Measurements from ENCODE around the gene APOLD1. TPM values are rescaled to one million over a fixed set of nuclear protein-coding genes. Genes with fewer than 3 reads are reported as not detected.
A peak's percentile ranks its signal among the peaks of the same experiment; 100 is the strongest.

Gene APOLD1
- polyA plus RNA-seq, 2 of the 4 experiments (the other 2 are of a cell fraction), result 0.44 to 1.3 TPM

DNA sequence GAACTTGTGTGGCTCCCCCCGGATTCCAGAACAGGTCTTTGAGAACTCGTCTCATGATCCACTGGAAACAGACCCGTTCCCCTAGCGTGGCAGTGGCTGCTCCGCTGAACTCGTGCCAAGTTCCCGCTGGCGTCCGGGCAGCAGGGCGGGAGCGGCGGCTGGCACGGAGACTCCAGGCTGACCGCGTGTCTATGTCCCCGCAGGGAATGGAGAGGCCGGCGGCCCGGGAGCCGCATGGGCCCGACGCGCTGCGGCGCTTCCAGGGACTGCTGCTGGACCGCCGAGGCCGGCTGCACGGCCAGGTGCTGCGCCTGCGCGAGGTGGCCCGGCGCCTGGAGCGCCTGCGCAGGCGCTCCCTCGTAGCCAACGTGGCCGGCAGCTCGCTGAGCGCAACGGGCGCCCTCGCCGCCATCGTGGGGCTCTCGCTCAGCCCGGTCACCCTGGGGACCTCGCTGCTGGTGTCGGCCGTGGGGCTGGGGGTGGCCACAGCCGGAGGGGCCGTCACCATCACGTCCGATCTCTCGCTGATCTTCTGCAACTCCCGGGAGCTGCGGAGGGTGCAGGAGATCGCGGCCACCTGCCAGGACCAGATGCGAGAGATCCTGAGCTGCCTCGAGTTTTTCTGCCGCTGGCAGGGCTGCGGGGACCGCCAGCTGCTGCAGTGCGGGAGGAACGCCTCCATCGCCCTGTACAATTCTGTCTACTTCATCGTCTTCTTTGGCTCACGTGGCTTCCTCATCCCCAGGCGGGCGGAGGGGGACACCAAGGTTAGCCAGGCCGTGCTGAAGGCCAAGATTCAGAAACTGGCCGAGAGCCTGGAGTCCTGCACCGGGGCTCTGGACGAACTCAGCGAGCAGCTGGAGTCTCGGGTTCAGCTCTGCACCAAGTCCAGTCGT lies 1.5 kb downstream of the APOLD1 start:
- peak overlapping the region; percentile 85 to 94 for H3K27ac ChIP-seq
- H3K9me3 ChIP-seq, result no peaks in the 10 kb centered on the region
- peak; percentile 87 to 91 for DNase-seq (ENCODE audit: low read depth in 1 of 2, low spot score in 1 of 2)
- ATAC-seq, result peak; percentile 90 to 94
- POLR2A ChIA-PET, result interaction anchor here (0.6 to 1.8 kb wide), 18 partner anchors 12 to 426 kb away, joined by 3 to 18 read pairs (median 4); partner anchors contain the start of genes EMP1 and GPRC5A
- CTCF ChIA-PET, result interaction anchor here (1.0 to 5.6 kb wide), 17 partner anchors 12 to 212 kb away, joined by 3 to 80 read pairs (median 11); partner anchors contain the start of genes DDX47 and GPRC5A
- peak overlapping the region; percentile 44 for H3K4me3 ChIP-seq
- FAIRE-seq, result no peak
- peaks cover 35% of the 10 kb centered on the region for H3K4me1 ChIP-seq
- H3K4me2 ChIP-seq, result peak overlapping the region; percentile 79
- WGBS (ENCODE audit: missing lambda C conversion rate), result 20% methylated on average over 33 of the region's 80 CpGs
- TF ChIP-seq EHF (CRISPR knock-in tag; IDR thresholded peaks at IDR 0.05), result peak; percentile 52
- peak; percentile 67; the same call in 1 of the 2 replicates for TF ChIP-seq ZSCAN20 (CRISPR knock-in tag; IDR thresholded peaks at IDR 0.05)
- peak; percentile 71 to 93 for TF ChIP-seq JUN (IDR thresholded peaks at IDR 0.05)
- TF ChIP-seq CHD2 (IDR thresholded peaks at IDR 0.05; ENCODE audit: low read length, partially characterized antibody), result no peak
- TF ChIP-seq NFE2L2 (conservative IDR thresholded peaks at IDR 0.05; ENCODE audit: low read length), result no peak
- TF ChIP-seq BCL3 (IDR thresholded peaks at IDR 0.05), result peak; percentile 86; the same call in 2 of the 3 replicates
- TF ChIP-seq ZFP36 (IDR thresholded peaks at IDR 0.05; ENCODE audit: borderline replicate concordance, partially characterized antibody), result no peak
- TF ChIP-seq, protein P1, sequence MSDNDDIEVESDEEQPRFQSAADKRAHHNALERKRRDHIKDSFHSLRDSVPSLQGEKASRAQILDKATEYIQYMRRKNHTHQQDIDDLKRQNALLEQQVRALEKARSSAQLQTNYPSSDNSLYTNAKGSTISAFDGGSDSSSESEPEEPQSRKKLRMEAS (IDR thresholded peaks at IDR 0.05), result peak; percentile 98
- peak; percentile 89 for TF ChIP-seq POLR2A (IDR thresholded peaks at IDR 0.05; ENCODE audit: low read length)
- TF ChIP-seq CTCF (IDR thresholded peaks at IDR 0.05), result no peak
- TF ChIP-seq TP53 (CRISPR knock-in tag; IDR thresholded peaks at IDR 0.05), result peak; percentile 80
- no peak for TF ChIP-seq POLR2AphosphoS2 (conservative IDR thresholded peaks at IDR 0.05; ENCODE audit: low read length)
- TF ChIP-seq USF2 (IDR thresholded peaks at IDR 0.05), result 0 out of 2 replicates have a peak, but pooled peaks have one; percentile 20
- TF ChIP-seq, protein P2, sequence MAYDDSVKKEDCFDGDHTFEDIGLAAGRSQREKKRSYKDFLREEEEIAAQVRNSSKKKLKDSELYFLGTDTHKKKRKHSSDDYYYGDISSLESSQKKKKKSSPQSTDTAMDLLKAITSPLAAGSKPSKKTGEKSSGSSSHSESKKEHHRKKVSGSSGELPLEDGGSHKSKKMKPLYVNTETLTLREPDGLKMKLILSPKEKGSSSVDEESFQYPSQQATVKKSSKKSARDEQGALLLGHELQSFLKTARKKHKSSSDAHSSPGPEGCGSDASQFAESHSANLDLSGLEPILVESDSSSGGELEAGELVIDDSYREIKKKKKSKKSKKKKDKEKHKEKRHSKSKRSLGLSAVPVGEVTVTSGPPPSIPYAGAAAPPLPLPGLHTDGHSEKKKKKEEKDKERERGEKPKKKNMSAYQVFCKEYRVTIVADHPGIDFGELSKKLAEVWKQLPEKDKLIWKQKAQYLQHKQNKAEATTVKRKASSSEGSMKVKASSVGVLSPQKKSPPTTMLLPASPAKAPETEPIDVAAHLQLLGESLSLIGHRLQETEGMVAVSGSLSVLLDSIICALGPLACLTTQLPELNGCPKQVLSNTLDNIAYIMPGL (CRISPR knock-in tag; IDR thresholded peaks at IDR 0.05; ENCODE audit: borderline replicate concordance), result no peak
- peak; percentile 88 for TF ChIP-seq HOXB13 (CRISPR knock-in tag; IDR thresholded peaks at IDR 0.05; ENCODE audit: low read depth)
- TF ChIP-seq RCOR1 (IDR thresholded peaks at IDR 0.05; ENCODE audit: low read depth, low read length), result no peak
- peak; percentile 98 for TF ChIP-seq E2F6 (IDR thresholded peaks at IDR 0.05; ENCODE audit: borderline replicate concordance, low read depth)
- peak; percentile 79; the same call in 1 of the 2 replicates for TF ChIP-seq RNF2 (IDR thresholded peaks at IDR 0.05; ENCODE audit: borderline replicate concordance, low read depth)
- TF ChIP-seq ESRRA (IDR thresholded peaks at IDR 0.05; ENCODE audit: borderline replicate concordance, low read length), result no peak
- no peak for TF ChIP-seq FOSB (CRISPR knock-in tag; IDR thresholded peaks at IDR 0.05)
- TF ChIP-seq HOXB5 (CRISPR knock-in tag; IDR thresholded peaks at IDR 0.05), result peak; percentile 79
- no peak; the same call in 1 of the 2 replicates for TF ChIP-seq ZNF302 (CRISPR knock-in tag; IDR thresholded peaks at IDR 0.05)
- no peak for TF ChIP-seq EP300 (IDR thresholded peaks at IDR 0.05)
- TF ChIP-seq PBX3 (IDR thresholded peaks at IDR 0.05), result 0 out of 2 replicates have a peak, but pooled peaks have one; percentile 10
- TF ChIP-seq MAZ (IDR thresholded peaks at IDR 0.05; ENCODE audit: borderline replicate concordance, low read depth, low read length), result no peak
- TF ChIP-seq, protein P3, sequence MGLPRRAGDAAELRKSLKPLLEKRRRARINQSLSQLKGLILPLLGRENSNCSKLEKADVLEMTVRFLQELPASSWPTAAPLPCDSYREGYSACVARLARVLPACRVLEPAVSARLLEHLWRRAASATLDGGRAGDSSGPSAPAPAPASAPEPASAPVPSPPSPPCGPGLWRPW (IDR thresholded peaks at IDR 0.05), result no peak
- peak; percentile 95 for TF ChIP-seq MYC (IDR thresholded peaks at IDR 0.05; ENCODE audit: borderline replicate concordance, low read length)
- TF ChIP-seq PHF8 (IDR thresholded peaks at IDR 0.05; ENCODE audit: borderline replicate concordance, low read depth), result peak; percentile 66; the same call in 1 of the 2 replicates
- TF ChIP-seq, protein P4, sequence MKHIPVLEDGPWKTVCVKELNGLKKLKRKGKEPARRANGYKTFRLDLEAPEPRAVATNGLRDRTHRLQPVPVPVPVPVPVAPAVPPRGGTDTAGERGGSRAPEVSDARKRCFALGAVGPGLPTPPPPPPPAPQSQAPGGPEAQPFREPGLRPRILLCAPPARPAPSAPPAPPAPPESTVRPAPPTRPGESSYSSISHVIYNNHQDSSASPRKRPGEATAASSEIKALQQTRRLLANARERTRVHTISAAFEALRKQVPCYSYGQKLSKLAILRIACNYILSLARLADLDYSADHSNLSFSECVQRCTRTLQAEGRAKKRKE (CRISPR knock-in tag; IDR thresholded peaks at IDR 0.05; ENCODE audit: low read depth), result peak; percentile 89
